NCI-H1436 treated with DMSO at 0.1 percent for 48 hours (cell line): Measurements from ENCODE around the gene IL6ST.
"Not testable (repeated sequence)": the region's sequence is repeated elsewhere in the genome, so short reads cannot be mapped to it uniquely, and the experiment has no call there.

Experiments
- DNase-seq: peaks from one replicate; lab custom pipeline; 2025; lab: John Stamatoyannopoulos, UW

IL6ST gene

DNA sequence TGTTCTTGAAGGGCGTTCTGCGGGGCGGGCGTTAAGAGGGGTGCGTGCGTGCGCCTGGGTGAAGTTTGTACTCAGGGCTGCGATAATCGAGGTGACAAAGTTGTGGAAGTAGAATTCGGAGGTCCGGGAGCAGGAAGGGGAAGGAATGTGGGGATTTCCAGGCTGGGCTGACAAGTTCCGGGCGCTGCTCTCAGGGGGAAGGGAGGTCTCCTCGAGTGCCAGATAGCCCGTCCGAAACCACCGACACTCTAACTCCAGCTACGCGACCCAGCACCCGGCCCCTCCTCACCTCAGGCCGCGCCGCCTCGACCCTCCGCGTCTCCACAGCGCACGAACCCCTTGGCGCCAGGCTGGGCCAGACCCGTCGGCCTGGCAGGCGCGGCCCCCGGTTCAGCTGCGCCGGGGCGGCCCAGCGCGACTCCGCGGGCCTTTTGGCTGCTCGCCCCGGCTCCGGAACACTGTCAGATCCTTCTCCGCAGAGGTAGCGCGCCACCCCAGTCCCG lies at the start of gene IL6ST:
TSS of gene IL6ST (minus strand) at position 469 of the 503 bp plus-strand sequence. CDS start 18,685 bp downstream, outside the sequence.
- no peak for DNase-seq

DNA sequence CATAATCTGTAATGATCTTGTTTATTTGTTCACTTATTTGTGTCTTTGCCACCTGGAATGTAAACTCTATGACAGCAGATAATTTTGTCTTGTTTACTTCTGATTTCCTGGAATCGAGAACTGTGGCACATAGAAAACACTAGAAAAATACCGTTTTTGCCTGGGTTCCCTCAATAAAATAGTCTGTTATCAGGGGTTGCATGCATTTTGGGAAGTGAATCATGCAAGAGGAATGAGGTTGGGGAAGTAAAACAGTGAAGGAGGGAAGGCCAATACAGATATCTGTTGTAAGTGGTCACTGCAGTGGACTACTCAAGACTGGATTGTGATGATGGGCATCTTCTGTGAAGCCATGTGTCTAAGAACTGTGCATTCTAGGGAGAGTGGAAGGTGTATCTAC lies 45.2 kb upstream of the IL6ST start:
- no peak for DNase-seq

DNA sequence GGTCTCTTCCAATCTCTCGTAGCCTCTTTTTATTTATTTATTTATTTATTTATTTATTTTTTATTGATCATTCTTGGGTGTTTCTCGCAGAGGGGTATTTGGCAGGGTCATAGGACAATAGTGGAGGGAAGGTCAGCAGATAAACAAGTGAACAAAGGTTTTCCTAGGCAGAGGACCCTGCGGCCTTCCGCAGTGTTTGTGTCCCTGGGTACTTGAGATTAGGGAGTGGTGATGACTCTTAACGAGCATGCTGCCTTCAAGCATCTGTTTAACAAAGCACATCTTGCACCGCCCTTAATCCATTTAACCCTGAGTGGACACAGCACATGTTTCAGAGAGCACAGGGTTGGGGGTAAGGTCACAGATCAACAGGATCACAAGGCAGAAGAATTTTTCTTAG lies 43.4 kb upstream of the IL6ST start:
- DNase-seq = not testable (repeated sequence)

DNA sequence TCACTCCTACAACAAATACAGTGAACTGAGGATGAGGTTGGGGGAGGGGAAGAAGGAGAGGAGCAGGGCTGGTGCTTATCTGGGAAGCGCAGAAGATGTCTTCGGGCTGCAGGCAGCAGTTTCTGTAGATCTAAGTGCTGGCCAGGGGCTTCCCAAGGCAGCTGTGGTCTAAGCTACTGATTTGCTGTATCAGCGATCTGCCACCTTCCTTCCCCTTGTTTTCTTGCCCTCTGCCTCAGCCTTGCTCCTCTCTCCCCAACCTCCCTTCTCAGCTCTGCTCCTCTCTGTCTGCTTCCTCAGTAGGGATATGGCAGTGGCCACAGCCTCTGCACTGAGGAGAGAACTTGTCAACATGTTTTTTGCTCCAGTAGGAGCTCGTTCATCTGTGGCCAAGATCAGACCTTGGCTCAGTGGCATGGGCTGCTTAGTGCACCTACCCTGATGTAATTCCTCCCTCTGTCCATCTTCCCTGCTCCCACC lies 42.8 kb upstream of the IL6ST start:
- DNase-seq = no peak

DNA sequence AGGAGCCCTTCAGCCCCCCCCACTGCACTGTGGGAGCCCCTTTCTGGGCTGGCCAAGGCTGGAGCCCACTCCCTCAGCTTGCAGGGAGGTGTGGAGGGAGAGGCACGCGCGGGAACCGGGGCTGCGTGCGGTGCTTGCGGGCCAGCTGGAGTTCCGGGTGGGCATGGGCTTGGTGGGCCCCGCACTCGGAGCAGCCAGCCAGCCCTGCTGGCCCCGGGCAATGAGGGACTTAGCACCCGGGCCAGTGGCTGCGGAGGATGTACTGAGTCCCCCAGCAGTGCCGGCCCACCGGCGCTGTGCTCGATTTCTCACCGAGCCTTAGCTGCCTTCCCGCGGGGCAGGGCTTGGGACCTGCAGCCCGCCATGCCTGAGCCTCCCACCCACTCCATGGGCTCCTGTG lies 40.6 kb upstream of the IL6ST start:
- DNase-seq = not testable (repeated sequence)

DNA sequence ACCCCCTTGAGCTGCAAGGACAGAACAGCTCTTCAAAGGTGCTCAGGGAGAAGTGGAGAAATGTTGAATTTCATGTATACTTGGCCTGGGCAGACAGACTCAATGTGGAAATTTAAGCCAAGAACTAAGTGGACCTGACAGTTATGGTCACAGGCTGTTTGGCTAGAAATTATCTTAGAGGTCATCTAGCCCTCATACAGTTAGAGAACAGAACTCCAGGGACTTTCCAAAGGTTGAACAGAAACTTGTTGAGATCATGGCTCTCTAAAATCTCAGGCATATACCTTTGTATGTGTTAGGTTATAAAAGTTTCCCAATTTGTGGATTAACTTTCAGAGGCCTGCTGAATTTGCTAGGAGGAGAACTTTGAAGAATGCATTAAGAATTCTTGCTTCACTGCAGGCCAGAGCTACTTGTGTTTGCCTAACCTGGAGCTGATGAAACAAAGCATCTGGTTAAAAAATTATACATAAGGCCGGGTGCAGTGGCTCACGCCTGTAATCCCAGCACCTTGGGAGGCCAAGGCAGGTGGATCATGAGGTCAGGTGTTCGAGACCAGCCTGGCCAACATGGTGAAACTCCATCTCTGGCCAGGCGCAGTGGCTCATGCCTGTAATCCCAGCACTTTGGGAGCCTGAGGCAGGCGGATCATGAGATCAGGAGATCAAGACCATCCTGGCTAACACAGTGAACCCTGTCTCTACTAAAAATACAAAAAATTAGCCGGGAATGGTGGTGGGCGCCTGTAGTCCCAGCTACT lies 35.3 kb upstream of the IL6ST start:
- not testable (repeated sequence) for DNase-seq

DNA sequence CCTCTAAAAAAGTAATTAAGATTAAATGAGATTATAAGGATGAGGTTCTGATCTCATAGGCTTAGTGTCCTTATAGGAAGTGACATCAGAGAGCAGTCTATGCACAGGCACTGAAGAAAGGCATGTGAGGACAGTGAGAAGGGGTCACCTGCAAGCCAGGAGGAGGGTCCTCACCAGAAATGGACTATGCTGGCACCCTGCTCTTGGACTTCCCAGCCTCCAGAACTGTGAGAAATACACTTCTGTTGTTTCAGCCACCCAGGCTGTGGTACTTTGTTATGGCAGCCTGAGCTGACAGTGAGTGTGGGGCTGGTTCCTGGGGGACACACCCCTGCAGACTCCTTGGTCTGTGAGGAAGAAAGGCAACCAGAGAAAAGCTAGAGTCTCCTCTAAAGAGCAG lies 34.7 kb upstream of the IL6ST start:
- no peak for DNase-seq

DNA sequence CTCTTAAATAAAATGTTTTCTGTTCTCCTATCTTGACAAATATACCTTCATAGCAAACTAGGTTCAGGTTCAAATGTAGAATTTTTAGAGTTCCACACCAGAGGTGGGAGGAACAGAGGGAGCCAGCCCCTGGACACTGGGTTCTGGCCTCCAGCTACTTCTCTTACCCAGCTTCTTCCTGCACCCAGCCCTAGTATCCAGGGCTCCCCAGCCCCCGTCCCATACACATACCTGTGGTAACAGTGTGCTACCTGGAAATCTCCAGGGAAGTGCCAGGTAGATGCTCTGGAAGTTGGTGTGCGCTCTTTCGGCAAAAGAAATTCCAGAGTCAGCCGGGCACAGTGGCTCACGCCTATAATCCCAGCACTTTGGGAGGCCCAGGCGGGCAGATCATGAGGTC lies 33.9 kb upstream of the IL6ST start:
- no peak for DNase-seq

DNA sequence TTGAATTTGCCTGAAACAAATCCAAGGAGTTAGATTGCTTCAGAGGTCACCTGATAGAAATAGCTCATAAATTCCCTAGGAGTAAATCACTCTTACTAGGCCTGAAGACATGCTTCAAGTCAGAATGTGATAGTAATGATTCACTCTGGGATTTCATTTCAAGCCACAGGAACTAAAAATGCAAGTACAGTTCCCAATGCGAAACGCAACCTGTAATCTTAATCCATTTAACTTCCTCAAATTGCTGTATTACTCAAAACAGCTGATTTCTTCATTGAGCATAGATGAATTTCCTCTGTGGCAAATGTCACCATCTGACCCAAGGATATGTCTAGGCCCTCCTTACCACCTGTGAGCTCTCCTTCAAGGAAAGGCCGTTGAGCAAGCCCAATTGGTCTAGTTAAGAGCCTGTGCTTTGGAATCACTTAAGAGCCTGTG lies 32.1 kb upstream of the IL6ST start:
- no peak for DNase-seq

DNA sequence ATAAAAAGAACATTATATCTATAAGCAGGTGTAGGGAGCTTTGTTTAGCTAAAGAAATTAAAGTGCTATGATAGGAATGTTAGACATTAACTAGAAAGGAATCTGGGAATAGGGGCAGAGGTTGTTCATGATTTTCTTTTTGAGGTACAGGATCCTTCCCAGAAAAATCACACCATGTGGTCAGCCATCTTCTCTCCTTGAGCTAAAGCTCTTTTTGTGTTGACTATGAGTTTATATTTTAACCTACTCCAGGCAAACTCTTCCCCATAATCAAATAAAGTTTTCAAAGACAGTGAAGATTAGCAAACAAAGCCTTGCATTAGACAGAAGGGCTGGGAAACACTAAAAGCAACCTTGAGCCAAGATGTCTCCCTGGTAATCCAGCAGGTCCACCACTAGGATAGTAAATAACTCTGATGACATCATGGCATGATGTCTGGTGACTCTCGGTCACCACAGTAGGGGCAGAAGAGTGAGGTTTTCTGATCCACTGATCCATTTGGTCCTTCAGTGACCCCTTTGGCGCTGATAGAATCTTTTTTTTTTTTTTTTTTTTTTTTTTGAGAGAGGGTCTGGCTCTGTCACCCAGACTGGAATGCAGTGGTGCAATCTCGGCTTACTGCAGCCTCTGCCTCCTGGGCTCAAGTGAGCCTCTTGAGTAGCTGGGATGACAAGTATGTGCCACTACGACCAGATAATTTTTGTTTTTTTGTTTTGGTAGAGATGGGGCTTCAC lies 30.6 kb upstream of the IL6ST start:
- DNase-seq = no peak

DNA sequence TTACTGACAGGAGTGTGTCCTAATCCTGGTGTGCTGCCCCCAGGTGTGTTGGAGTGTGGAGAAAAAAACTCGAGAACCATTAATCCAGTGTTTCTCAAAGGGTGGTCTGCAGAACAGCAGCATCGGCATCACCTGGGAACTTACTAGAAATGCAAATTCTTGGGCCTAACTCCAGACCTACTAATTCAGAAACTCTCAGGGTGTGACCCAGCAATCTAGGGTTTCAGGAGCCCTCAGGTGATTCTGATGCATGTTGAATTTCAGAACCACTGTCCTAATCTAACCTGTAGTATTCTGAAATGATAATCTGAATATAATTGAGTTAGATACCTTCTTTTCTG lies 30.0 kb upstream of the IL6ST start:
- no peak for DNase-seq

DNA sequence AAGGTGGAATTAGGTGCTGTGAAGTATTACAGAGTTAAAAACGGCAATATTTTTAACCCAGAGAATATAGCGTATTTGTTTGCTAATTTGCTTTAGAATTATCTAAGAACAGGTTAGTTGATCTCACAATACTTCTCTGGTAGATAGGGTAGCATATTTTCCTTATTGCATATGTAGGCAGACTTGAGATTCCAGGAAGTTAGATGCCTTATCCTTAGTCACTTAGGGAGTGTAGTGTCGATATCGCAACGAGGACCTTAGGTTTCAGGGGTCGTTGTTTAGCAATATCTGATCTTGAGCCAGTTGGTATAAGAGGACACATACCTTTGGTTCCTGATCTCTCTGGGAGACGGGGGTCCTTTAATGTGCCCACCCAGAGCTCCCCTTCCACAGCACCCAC lies 28.5 kb upstream of the IL6ST start:
- DNase-seq = no peak

DNA sequence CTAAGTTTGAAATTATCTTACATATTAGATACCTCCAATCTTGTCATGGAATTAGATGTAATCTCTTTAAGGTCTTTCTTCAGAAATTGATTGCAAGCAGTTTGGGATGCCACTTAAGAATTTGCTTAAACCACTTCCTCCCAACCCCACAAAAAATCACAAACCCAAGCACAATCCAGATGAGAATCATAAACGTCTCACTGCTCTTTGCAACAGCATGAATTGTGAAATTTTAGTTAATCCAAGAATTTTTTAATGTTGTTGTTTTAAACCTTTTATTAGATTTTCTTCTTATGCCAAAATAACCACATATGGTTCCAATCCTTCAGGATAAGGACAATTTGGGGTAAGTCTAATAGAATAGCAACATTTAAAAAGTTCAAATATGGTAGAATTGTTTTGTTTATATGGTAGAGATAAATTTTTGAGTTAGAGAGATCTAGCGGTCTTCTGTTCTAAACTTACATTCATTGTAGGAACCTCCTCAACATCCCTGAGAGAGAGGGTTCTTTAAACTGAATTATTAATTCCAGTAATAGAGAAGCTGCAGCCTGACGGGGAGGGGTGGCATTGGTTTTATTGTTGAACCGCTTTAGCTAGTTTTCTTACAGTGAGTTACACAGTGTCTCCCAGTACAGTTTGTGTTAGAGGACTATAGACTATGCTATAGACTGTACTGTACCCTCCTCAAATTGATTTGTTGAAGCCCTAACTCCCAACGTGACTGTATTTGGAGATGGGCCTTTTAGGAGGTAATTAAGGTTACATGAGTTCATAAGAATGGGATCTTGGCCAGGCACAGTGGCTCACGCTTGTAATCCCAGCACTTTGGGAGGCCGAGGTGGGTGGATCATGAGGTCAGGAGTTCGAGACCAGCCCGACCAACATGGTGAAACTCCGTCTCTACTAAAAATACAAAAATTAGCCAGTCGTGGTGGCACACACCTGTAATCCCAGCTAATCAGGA lies 24.8 kb upstream of the IL6ST start:
- DNase-seq = no peak

DNA sequence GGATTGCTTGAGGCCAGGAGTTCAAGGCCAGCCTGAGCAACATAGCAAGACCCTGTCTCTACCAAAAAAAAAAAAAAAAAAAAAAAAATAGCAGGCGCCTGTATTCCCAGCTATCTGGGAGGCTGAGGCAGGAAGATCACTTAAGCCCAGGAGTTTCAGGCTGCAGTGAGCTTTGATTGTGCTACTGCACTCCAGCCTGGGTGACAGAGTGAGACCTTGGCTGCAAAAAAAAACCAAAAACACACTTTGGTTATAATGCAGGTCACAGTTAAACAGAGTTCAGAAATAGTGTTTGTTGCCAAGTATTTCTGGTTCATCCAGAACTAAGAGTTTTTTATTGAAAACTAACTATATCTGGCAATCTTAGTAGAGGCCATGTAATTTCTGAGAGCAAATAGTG lies 24.1 kb upstream of the IL6ST start:
- DNase-seq = no peak

DNA sequence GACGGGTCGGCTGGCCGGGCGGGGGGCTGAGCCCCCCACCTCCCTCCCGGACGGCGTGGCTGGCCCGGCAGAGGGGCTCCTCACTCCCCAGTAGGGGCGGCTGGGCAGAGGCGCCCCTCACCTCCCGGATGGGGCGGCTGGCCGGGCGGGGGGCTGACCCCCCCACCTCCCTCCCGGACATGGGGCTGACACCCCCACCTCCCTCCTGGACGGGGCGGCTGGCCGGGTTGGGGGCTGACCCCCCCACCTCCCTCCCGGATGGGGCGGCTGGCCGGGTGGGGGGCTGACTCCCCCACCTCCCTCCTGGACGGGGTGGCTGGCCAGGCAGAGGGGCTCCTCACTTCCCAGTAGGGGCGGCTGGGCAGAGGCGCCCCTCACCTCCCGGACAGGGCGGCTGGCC lies 19.9 kb upstream of the IL6ST start:
- not testable (repeated sequence) for DNase-seq

DNA sequence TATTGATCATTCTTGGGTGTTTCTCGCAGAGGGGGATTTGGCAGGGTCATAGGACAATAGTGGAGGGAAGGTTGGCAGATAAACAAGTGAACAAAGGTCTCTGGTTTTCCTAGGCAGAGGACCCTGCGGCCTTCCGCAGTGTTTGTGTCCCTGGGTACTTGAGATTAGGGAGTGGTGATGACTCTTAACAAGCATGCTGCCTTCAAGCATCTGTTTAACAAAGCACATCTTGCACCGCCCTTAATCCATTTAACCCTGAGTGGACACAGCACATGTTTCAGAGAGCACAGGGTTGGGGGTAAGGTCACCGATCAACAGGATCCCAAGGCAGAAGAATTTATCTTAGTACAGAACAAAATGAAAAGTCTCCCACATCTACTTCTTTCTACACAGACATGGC lies 19.2 kb upstream of the IL6ST start:
- DNase-seq = not testable (repeated sequence)

DNA sequence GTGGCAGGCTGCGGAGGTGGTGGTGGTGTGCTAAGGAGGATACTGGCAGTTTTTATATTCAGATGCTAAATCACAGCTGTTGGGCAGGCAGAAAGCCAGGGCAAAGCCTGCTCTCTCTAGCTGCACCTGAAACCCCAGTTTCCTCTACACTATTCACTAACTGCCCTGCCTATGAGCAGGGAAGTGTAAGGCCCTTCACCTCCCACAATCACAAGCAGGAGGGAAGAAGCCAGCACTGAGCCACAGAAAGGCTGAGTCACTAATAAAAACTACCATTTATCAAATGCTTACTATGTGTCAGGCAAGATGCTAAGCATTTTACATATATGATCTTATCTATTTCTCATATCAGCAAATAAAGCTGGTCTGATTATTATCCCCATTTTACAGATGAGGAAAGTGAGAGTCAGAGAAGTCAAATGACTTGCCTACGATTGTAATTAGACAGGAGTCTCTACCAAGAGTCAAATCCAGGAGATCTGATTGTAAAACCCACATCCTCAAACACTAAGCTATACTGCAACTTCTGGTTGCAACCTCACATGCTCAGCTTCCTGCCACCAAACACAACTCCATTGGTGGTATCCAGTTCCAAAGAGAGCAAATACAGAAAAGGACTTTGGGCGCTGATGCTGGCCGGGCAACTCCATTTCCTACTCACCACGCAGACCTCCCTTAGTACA lies 17.7 kb upstream of the IL6ST start:
- DNase-seq = no peak

DNA sequence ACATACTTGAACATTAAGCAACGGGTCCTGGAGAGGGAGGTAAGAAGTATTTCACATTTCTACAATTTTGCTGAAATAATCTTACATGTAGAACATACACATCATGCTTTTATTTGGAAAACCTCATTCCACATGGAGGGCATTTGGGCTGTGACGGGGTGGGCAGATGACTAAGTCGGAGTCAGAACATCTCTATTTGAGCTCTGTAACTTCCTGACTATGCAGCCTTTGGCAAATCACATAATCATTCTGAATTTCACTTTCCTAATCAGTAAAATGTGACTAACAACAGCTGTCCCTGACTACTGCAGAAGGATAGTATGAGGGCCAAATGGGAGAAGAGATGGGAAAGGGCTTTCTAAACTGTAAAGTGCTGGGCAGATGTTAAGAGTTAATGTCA lies 17.1 kb upstream of the IL6ST start:
- DNase-seq = no peak

DNA sequence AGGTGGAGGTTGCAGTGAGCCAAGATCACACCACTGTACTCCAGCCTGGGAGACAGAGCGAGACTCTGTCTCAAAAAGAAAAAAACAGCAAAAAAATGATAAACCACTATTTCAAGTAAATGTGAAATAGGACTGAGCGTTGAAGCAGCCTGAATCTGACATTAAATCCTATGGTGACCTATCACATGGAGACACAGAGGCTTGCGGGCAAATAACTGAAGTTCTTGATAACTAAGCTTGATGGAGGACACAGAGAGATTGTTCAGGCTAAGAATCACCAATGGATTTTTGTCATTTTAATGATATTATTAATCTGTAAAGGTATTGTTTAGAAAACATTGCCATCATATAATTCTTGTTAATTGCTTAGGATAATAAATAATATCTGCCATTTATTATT lies 15.7 kb upstream of the IL6ST start:
- no peak for DNase-seq

DNA sequence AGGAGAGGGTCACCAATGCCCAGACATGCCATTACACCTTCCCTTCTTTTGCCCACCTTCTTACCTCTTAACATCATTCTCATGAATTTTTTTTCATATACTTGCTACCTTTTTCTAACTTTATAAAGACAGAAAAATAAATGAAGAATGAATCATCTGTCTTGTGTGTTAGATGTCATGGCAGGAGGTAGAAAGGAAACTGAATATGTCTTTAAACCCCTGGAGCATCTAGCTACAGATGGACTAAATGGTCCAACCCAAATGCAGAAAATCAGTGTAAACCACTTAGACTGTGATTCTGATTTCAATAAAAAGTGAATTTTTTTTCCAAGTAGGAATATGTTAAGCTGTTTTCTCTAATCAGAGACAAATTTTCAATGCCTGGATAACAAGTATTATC lies 11.8 kb upstream of the IL6ST start:
- DNase-seq = no peak

DNA sequence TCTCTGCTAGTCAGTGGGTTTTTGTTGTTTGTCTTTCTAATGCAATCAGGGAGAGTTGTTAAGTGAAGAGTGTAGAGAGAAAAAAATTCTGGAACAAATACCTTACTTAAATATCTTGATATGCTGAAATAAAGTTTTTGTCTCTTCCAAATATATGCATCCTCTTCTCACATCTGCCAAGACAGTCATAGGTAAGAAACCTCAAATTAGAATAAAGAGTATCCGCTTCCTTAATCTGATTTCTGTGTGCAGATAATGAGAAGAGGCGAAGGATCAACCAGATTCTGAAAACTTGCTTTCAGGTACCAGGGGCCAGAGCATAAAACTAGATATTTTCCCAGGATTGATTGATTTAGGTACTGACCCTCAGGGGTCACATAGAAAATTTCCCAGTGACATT lies 11.3 kb upstream of the IL6ST start:
- no peak for DNase-seq

DNA sequence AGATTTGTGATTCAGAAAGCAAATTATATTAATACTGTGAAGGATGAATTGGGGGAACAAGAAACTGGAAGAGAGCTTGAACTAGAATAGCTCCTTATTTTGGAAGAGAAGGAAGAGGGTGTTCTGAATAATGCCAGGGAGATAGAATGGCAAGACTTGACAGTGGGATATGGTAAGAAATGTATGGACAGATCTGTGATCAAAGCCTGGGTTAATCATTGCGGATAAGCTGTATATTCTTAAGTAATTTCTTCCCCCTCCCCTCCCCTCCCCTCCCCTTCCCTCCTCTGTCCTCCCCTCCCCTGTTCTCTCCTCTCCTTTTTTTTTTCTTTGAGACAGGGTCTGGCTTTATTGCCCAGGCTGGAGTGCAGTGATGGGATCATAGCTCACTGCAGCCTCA lies 10.1 kb upstream of the IL6ST start:
- DNase-seq = no peak
